Measurements from ENCODE around the gene C1orf210. TPM values are rescaled to one million over a fixed set of nuclear protein-coding genes. Genes with fewer than 3 reads are reported as not detected.

The C1orf210 gene
- total and polyA plus RNA-seq, 2 of the 4 experiments (the other 2 are of a cell fraction), result not detected

GRCh38 chr1:43258370-43258769 lies 27.0 kb downstream of the C1orf210 start:
- Histone ChIP-seq H3K4me1 (ENCODE audit: control insufficient read depth, insufficient read depth, low read length) (no peaks in the 10 kb centered on the region), H4K5ac (ENCODE audit: low read depth, low read length) (no peak overlapping the region)
- POLR2A ChIA-PET (ENCODE audit: unreplicated experiment), result no interaction called here

More at GRCh38 chr1:43258370-43258769, 27.0 kb downstream of the C1orf210 start:
- no peak overlapping the region for H2BK120ac ChIP-seq (ENCODE audit: low read depth, low read length)
- CTCF ChIA-PET, result no interaction called here
- TF ChIP-seq RAD21 (IDR thresholded peaks at IDR 0.05; ENCODE audit: low read length) (no peak), USF2 (IDR thresholded peaks at IDR 0.05; ENCODE audit: low read depth, low read length) (no peak), FOS (IDR thresholded peaks at IDR 0.05; ENCODE audit: low read depth, low read length) (no peak), RFX5 (IDR thresholded peaks at IDR 0.05; ENCODE audit: low read depth, low read length) (no peak), RCOR1 (IDR thresholded peaks at IDR 0.05; ENCODE audit: insufficient replicate concordance, low read length) (no peak), CEBPB (IDR thresholded peaks at IDR 0.05; ENCODE audit: low read depth, low read length) (no peak), CHD1 (IDR thresholded peaks at IDR 0.05; ENCODE audit: low read depth, low read length) (no peak)
- ATAC-seq (ENCODE audit: low read depth) (no peak), DNase-seq (no peak)
- no peak overlapping the region for H2AK5ac ChIP-seq (ENCODE audit: low read depth, low read length)
- no peak overlapping the region for H3K4me3 ChIP-seq (ENCODE audit: insufficient read depth, low read depth, low read length)
- peaks cover 29% of the 10 kb centered on the region for H3K27me3 ChIP-seq (ENCODE audit: control insufficient read depth, insufficient read depth, low read length)
- no TSS peak for BruUV-seq (replicated peaks)
- no peak overlapping the region for H3K4me2 ChIP-seq (ENCODE audit: low read depth, low read length)
- no peak overlapping the region for H3K27ac ChIP-seq (ENCODE audit: insufficient read depth, low read length)
- in situ Hi-C loops (cut with MboI; ENCODE audit: low sequenced_read_pairs), result no loop called here
- H4K20me1 ChIP-seq (ENCODE audit: insufficient read depth, low read length), result no peaks in the 10 kb centered on the region
- no peak overlapping the region for H4K8ac ChIP-seq (ENCODE audit: low read depth in 2 of 2, low read length in 2 of 2)
- no peak overlapping the region for H3K14ac ChIP-seq (replicated peaks; ENCODE audit: low read depth, low read length)
- 55% methylated on average over 2 of the region's 3 CpGs; no CpG with 5 or more reads in 1 of the 2 experiments for WGBS, 2 experiments (ENCODE audit: extremely low coverage in 2 of 2, insufficient read length in 1 of 2)
- no peaks in the 10 kb centered on the region for H3K36me3 ChIP-seq (ENCODE audit: control insufficient read depth, insufficient read depth, low read length)
- H3K4ac ChIP-seq (ENCODE audit: low read depth, low read length), result no peak overlapping the region
- no peaks in the 10 kb centered on the region for H3K79me1 ChIP-seq (ENCODE audit: low read depth in 1 of 2, low read length in 2 of 2)
- H3K9me1 ChIP-seq (ENCODE audit: insufficient read depth, low read length), result no peaks in the 10 kb centered on the region
- intact Hi-C loops (cut with micrococcal nuclease), result no loop called here
- no peak overlapping the region for H2BK5ac ChIP-seq (ENCODE audit: low read depth, low read length, poor library complexity, severe bottlenecking)
- no peak overlapping the region for H2AK9ac ChIP-seq (replicated peaks; ENCODE audit: low read depth, low read length, poor library complexity)
- H4K91ac ChIP-seq (ENCODE audit: insufficient read depth, low read depth, low read length), result no peak overlapping the region
- H3K18ac ChIP-seq (ENCODE audit: low read depth, low read length), result no peak overlapping the region
- peaks cover 10% of the 10 kb centered on the region for H3K9me3 ChIP-seq (ENCODE audit: control insufficient read depth, insufficient read depth, low read length)
- no peak overlapping the region for H2BK15ac ChIP-seq (ENCODE audit: low read depth, low read length)
- no peak overlapping the region for H2AFZ ChIP-seq (replicated peaks; ENCODE audit: low read length, poor library complexity)
- H3K56ac ChIP-seq (ENCODE audit: extremely low read depth, insufficient read depth, low read length), result no peak overlapping the region
- dilution Hi-C loops (cut with HindIII; ENCODE audit: low sequenced_read_pairs, unreplicated experiment), result no loop called here
- H3K9ac ChIP-seq (ENCODE audit: low read depth, low read length), result no peak overlapping the region
- no peak overlapping the region for H2BK20ac ChIP-seq (ENCODE audit: low read depth, low read length)
- no peak overlapping the region for H3K23ac ChIP-seq (ENCODE audit: low read depth, low read length)
